GM19467 (cell line): ENCODE results near the gene MAST2.
"Not testable (repeated sequence)": the region's sequence is repeated elsewhere in the genome, so short reads cannot be mapped to it uniquely, and the experiment has no call there.

Experiments used
- ATAC-seq: cut with Tn5 transposase; IDR thresholded peaks from one replicate; pipeline ENCODE4 v1.9.1; 2021; ENCODE audit warnings: mild to moderate bottlenecking, moderate library complexity; ENCODE audit not compliant: unreplicated experiment

Gene MAST2

GRCh38 chr1:46056325-46056724 is 252.9 kb downstream of the MAST2 start:
- ATAC-seq, result no peak

DNA sequence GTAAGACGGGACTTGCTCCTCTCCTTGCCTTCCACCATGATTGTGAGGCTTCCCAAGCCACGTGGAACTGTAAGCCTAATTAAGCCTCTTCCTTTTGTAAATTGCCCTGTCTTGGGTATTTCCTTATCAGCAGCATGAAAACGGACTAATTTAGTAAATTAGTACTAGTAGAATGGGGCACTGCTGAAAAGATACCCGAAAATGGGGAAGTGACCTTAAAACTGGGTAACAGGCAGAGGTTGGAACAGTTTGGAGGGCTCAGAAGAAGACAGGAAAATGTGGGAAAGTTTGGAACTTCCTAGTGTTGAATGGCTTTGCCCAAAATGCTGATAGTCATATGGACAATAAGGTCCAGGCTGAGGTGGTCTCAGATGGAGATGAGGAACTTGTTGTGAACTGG is 253.8 kb downstream of the MAST2 start:
- ATAC-seq, result not testable (repeated sequence)

GRCh38 chr1:46057781-46058180 is 254.4 kb downstream of the MAST2 start:
- ATAC-seq, result no peak

DNA sequence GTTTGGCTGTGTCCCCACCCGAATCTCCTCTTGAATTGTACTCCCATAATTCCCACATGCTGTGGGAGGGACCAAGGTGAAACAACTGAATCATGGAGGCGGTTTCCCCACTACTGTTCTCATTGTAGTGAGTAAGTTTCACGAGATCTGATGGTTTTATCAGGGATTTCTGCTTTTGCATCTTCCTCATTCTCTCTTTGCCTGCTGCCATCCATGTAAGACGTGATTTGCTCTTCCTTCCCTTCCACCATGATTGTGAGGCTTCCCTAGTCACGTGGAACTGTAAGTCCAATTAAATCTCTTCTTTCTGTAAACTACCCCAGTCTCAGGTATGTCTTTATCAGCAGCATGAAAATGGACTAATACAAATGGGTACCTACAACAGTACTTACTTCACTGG is 255.5 kb downstream of the MAST2 start:
- ATAC-seq, result no peak

DNA sequence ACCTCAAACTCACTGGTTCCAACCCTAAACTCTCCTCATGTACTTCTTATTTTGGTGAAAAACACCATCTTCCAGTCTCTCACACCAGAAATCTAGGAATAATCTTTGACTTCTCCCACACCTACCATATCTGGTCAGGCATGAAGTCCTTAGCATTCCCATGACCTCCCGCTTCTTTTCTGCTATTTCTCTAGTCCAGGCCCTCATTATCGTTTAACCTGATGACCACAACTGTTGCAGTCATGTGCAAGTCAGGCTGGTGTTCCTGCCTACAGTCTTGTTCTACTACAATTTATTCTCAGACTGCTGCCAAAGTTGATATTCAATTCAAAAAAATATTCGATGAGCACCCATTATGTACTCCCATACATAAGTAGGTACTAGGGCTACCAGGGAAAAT is 257.7 kb downstream of the MAST2 start:
- ATAC-seq, result no peak

DNA sequence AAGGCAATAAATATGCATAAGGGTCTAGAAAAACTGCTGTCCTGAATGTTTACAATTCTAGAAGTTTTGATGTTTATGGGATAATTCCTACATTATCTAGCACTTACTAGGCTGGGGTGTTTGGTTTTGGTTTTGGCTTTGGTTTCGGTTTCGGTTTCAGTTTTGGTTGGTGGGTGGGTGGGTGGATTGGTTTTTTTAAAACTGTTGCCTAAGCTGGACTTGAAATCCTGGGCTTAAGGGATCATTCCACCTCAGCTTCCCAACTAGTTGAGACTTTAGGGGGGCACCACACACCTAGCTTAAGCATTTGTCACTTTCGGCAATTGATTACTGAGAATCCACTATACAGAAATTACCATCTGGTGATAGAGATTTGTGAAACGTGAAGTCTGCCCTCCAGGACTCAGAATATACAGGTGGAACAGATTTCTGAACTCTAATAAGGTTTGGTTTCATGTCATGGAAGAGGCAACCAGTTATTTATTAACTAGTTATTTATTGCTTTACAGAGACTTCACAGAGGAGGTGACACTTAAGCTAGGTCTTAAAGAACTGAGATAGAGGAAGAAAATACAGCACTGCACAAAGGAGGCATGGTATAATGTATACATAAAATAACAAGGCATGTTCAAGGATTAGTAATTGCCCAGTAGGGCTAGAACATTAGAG is 259.4 kb downstream of the MAST2 start:
- ATAC-seq, result peak; percentile 55

GRCh38 chr1:46064708-46065107 is 261.3 kb downstream of the MAST2 start:
- ATAC-seq, result no peak

- ATAC-seq, result no peak
Measured at GRCh38 chr1:46065405-46065804, 262.0 kb downstream of the MAST2 start.

GRCh38 chr1:46067652-46068051 is 264.2 kb downstream of the MAST2 start:
- no peak for ATAC-seq

- ATAC-seq, result no peak
Measured at GRCh38 chr1:46068525-46068924, 265.1 kb downstream of the MAST2 start.

DNA sequence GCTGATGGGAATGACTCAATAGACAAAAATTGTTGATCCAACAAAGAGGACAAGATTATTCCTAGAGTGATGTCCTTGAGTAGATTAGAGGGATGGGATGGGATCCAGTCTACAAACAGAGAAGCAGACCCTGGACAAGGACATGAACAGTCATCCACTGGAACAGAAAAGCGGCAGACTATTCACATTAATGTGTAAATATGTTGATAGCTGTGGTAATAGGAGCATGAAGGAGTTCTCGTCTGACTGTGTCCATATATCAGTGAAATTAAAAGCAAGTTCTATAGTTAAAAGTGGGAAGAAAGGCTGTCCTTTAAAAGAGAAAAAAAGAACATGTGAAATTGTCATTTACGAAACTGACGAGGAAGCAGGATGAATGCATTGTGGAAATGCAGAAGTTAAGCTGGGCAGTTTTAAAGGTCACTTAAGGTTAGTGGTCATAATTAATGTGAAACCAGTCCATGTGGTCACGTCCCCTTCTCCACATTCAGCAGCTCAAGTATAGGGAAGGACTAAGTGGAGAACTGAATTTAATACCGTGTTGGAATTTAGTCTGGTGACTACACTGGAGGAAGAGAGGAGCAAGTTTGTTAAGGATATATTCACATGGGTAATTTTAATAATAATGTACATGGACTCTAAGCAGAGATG is 266.9 kb downstream of the MAST2 start:
- ATAC-seq, result no peak

- no peak for ATAC-seq
Measured at GRCh38 chr1:46072975-46073374, 269.6 kb downstream of the MAST2 start.

- no peak for ATAC-seq
Measured at GRCh38 chr1:46076343-46076742, 272.9 kb downstream of the MAST2 start.

GRCh38 chr1:46077644-46078043 is 274.2 kb downstream of the MAST2 start:
- ATAC-seq, result no peak

GRCh38 chr1:46080257-46080656 is 276.8 kb downstream of the MAST2 start:
- no peak for ATAC-seq

DNA sequence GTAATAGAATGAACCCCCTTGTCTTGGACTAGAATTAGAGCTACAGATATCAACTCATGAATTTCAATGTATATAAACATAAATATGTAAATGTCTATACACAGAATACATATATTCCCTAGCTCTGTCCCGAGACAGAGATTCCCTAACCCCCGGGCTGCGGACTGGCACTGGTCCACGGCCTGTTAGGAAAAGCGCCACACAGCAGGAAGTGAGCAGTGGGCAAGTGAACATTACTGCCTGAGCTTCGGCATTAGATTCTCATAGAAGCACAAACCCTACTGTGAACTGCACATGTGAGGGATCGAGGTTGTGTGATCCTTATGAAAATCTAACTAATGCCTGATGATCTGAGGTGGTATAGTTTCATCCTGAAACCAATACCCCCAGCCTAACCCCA is 277.8 kb downstream of the MAST2 start:
- no peak for ATAC-seq

DNA sequence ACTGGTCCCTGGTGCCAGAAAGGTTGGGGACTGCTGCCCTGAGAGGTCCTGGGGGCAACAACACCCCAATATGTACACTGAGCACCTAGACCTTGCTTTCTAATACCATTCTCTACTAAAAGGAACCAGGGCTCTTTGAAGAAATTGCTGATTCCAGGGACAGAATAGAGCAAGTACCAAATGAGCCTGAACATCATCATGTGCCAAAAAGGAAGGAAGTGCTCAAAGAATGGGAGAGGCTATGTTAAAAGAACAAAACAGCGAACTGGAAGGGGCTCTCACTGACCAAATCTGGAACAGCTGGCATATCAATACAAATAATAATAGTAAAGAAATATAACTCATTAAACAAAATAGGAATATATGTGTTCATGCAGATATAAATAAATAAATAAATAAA is 278.2 kb downstream of the MAST2 start:
- ATAC-seq, result no peak

GRCh38 chr1:46083579-46083978 is 280.2 kb downstream of the MAST2 start:
- ATAC-seq, result no peak

GRCh38 chr1:46084553-46085451 is 281.4 kb downstream of the MAST2 start:
- ATAC-seq, result no peak
